Hippocampal formation (tissue), 2 donors: ENCODE results near the gene CCDC170.
"Not testable (repeated sequence)": the region's sequence is repeated elsewhere in the genome, so short reads cannot be mapped to it uniquely, and the experiment has no call there.

Experiments used
- DNase-seq, 2 donors: peaks; one replicate each; lab custom pipeline; 2025; lab: John Stamatoyannopoulos, UW

CCDC170 gene

DNA sequence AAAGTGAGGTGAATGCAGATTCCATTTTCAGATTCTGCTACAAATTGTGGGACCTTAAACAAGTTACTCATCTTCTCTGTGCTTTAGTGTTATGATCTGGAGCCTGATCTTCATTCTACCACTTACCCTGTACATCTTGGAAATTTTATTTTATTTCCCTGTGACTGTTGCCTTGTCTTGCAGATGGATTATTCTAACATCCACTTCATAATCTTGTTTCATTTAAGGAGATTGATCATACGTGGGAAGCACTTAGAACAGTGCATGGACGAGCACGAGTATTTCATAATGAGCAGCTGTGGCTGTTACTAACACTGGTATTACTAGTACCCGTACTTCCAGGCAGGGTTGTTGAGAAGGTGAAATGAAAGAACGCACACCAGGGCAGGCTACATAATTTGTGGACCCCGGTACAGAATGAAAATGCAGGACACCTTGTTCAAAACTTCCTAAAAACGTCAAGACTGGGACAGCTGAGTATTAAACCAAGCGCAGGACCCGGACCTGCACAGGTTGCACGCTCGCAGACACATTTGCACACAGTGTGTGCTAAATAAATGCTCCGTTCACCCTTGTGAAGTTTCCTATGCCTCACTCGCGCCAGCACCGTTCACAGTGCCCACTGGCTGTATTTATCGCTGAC, 535 bp upstream of the CCDC170 start:
- no peak for DNase-seq

DNA sequence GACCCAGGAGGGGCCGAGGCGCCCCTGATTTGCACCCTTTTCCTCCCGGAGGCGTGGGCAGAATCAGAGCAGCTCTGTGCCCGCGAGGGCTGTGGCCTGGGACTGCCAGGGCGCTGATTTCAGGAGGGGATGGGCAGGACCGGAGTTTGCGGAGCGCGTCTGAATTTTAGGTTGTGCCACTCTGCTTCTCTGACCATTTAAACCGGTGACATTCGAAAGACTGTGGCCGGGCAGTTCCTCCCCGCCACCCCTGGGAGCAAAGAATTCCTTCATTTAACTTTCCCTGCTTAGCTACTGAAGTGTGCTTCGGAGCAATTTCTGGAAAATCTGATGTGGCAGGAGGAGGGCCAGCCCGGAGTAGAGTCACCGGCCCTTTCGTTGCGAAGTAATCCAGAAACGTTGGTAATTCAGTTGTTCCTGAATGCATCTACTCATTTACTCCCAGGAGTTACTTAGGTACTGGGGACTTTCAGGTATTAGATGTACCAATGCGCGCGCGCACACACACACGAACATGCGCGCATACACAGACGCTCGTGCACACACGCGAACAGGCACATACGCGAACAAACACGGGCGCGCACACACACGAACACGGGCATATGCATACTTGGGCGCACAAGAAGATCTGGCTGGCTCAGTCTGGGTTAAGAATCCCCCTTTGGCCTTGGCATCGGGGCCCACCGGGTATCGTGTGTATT, 568 bp downstream of the CCDC170 start:
- no peak for DNase-seq

DNA sequence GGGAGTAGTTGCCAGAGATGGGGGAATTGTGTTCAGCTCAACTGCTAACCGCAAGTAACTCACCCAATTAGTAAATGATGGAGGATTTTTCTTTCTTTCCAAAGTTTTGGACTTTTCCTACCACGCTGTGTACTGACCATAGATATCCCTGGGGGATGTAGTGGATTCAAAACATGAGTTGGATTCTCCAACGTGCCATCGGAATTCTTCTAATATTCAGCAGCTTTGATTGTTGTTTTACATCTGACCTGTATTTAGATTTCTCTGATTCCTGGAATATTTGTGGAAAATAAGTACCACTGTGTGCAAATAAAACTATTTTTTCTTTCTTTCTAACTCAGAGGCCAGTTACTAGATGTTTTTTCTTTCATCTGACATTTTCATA, 1.1 kb downstream of the CCDC170 start:
- no peak for DNase-seq

DNA sequence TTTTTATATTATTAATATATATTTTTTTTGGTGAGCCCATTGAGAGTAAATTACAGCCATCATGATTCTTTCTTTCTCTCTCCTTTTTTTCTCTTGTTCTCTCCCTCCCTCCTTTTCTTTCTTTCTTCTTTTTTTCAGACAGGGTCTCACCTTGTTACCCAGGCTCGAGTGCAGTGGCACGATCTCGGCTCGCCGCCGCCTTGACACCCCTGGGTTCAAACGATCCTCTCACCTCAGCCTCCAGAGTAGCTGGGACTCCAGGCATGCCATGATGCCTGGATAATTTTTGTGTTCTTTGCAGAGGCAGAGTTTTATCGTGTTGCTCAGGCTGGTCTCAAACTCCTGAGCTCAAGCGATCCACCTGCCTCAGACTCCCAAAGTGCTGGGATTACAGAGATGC, 1.6 kb downstream of the CCDC170 start:
- no peak for DNase-seq

DNA sequence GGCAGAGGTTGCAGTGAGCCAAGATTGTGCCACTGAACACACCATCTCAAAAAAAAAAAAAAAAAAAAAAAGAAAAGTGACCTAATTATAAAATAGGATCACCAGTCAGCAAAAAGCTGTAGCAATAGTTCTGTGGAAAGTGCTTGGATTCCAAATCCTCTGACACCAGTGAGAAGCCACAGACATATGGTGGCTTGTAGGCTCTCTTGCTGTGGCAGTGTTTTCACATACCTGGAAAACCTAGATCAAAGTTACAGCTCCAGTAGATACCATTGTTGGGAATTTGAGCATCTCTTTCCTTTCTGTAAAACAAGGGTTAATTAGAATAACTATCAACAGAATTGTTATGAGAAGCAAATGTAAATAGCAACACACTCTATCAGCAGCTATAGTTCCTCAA, 4.1 kb downstream of the CCDC170 start:
- no peak for DNase-seq

DNA sequence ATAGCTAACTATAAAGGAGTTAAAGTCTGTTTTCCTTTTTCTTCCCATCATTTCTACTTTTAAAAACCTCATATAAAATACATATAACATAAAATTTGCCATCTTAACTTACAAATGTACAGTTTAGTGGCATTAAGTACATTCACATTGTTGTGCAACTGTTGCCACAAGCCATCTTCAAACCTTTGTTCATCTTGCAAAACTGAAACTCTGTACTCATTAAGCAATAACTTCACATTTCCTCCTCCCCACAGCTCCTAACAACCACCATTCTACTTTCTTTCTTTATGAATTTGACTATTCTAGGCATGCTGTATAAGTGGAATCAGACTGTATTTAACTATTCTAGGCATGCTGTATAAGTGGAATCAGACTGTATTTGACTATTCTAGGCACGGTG, 4.5 kb downstream of the CCDC170 start:
- no peak for DNase-seq

DNA sequence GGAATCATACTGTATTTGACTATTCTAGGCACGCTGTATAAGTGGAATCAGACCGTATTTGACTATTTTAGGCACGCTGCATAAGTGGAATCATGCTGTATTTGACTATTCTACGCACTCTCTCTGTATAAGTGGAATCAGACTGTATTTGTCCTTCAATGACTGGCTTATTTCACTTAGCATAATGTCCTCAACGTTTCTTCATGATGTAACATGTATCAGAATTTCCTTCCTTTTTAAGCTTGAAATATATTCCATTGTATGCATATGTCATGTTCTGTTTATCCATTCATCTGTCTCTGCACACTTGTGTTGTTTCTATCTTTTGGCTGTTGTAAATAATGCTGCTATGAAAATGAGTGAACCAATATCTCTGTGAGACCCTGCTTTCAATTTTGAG, 5.7 kb downstream of the CCDC170 start:
- DNase-seq: no peak

DNA sequence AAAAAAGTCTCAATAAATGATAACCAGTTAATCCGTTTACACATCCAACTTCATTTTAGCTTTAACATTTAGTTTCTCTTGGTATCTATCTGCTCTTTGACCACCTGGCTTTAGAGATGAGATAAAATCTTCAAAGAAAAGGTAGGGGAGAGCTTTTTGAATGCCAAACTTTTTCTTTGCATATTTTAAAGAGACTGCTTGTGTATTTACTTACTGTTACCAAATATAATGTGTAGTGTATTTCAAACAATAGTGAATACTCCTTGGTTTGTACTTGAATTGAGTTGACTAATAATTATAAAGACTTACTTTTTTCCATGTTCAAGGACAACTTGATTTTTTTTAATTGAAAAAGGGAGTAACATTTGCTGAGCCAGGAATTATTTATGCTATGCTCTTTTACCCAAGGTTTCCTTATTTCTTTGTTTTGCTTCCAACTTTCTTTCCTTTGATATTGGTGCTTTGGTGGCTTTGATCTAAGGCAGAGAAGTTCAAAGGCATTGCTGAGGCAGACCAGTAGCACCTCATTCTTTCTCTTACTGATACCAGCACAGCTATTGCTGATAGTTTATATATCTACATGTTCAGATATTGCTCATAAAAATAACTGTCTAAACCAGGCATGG, 7.8 kb downstream of the CCDC170 start:
- no peak for DNase-seq

DNA sequence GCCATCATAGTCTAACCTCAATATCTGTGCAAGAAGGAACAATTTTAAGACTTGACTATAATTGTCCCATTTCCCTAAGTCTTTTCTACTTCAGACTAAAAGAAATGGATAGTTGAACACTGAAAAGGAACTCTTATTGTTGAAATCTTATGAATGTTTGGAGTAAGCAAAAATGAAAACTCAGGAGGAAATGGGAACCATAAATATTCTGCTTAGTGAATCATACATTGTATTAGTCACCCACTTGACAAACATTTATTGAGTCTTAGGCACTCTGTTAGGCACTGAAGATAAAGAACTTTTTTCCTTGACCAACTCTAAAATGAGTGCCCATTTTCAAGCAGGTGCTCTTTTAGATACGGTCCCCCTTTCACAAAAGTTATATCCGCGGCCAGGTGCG, 8.7 kb downstream of the CCDC170 start:
- no peak for DNase-seq

DNA sequence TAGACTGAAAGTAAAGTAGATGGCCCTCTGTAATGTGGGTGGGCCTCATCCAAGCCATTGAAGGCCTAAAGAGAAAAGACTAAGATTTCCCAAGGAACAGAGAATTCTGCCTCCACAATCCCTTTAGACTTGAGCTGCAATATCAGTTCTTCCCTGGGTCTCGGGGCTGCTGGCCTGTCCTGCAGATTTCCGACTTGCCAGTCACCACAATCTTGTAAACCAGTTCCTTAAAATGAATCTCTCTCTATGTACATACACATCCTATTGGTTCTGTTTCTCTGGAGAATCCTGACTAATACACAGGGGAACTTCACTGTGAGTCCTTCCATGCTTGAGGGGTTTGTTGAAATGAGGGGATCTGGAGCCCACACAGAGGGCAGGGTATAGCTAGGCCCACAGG, 12.9 kb downstream of the CCDC170 start:
- DNase-seq: no peak

DNA sequence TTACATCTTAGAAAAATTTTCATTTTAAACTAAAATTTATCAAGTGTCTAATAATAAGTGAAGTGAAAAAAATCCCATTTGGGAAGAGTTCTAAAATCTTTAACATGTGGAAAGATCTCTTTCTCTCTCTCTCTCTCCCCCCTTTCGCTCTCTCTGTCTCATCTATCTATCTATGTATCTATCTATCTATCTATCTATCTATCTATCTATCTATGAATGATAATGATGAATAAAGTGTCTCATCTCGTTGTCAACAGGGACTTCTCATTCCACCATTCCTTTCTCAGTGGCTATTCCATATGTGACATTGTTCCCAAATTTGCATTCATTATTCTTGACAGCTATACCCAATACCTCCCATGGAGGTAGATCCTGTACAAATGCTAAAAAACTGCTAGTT, 15.2 kb downstream of the CCDC170 start:
- DNase-seq: no peak

DNA sequence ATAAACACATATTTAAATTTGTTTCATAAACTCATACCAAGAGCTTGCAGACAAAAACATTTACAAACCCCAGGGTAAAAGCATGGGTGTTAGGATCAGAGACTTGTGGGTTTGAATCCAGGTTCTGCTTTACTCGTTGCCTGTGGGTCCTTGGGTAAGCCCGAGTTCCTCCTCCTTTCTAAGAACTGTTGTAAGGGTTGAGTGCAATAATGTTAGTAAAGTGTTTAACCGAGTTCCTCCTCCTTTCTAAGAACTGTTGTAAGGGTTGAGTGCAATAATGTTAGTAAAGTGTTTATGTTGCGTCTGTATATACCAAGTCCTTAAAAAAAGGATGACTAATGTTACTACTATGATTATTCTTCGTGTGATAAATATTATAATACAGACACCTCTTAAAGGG, 18.7 kb downstream of the CCDC170 start:
- no peak for DNase-seq

DNA sequence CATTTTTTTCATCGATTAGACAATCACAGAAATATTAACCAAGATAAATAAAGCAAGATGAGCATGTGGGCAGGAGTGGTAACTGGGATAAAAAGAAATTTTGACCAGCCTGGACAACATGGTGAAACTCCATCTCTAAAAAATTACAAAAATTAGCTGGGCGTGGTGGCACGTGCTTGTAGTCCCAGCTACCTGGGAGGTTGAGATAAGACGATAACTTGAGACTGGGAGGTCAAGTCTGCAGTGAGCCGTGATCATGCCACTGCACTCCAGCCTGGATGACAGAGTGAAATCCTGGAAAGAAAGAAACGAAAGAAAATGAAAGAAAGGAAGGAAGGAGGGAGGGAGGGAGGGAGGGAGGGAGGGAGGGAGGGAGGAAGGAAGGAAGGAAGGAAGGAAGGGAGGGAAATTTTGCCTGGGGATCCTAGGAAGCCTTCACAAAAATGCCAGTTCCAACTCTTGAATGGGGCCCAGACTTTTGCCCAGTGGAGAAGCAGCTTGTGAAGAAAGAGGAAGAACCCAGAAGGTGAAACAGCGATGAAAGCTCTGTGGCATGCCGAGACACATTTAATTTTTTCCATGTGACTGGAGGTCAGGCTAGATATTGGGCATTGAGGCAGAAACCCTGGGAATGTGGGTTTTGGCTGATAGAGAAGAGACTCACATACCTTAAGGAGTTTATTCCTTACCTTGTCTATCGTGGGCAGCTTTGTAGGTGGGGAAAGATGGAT, 20.3 kb downstream of the CCDC170 start:
- DNase-seq: no peak

DNA sequence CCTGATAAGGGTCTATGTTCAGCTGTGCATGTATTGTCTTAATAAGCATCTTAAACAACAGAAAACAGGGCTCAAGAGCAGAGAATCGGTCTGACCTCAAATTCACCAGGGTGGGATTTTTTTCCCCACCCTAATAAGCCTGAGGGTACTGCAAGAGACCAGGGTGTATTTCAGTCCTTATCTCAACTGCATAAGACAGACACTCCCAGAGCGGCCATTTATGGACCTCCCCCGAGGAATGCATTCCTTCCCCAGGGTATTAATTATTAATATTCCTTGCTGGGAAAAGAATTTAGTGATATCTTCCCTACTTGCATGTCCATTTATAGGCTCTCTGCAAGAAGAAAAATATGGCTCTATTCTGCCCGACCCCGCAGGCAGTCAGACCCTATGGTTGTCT, 25.2 kb downstream of the CCDC170 start:
- not testable (repeated sequence) for DNase-seq

DNA sequence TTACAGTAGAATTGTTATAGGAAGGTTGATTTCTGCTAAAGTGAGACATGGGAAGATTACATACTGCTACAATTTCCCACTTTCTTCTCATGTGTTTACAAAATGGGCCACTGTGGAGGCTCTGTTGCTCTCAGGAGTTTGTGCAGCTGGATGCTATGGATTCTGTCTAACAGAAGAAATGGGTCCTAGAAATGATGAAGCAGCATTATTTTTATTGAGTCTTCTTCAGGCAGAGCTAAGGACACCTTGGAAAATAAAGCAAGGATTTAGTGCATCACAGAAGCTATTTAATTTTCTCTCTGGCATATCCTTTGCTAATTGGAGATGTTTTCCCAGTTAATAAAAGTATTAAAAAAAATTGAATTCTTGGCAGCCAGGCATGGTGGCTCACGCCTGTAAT, 29.2 kb downstream of the CCDC170 start:
- DNase-seq: no peak

DNA sequence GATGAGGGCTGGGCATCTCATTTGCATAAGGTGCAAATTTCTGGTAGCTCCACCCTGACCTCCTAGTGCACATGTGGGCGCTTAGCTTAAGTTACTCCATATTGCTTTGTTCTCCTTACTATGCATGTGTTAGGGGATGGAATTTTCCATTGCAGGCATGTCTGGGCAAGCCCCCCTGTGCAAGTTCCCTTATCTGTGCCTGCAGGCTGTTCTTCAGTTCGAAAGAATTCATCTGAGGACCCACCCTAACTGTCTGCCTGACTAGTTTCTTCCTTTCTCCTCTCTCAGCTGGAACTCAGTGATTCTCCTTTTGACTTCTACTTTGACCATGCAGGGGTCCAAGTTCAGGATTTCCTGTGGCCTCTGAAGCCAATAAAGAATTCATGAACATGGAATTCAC, 30.2 kb downstream of the CCDC170 start:
- no peak for DNase-seq

DNA sequence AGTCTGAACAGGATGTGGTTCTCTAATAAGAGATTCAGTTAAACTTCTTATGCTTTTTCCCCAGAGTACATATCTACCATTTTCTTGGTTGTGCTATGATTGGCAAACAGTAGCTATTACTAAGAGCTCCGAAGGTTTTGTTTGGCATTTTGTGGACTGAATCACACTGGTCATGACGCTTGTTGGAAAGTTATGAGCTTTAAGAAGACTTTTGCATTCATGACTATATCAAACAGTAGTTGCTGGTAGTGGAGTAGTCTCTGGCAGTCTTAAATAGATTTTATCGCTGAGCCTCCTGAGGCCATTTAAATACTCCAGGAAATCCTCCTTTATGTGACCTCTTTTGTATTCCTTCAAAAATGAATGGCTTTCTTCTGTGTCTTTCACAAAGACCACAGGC, 40.8 kb downstream of the CCDC170 start:
- no peak for DNase-seq

DNA sequence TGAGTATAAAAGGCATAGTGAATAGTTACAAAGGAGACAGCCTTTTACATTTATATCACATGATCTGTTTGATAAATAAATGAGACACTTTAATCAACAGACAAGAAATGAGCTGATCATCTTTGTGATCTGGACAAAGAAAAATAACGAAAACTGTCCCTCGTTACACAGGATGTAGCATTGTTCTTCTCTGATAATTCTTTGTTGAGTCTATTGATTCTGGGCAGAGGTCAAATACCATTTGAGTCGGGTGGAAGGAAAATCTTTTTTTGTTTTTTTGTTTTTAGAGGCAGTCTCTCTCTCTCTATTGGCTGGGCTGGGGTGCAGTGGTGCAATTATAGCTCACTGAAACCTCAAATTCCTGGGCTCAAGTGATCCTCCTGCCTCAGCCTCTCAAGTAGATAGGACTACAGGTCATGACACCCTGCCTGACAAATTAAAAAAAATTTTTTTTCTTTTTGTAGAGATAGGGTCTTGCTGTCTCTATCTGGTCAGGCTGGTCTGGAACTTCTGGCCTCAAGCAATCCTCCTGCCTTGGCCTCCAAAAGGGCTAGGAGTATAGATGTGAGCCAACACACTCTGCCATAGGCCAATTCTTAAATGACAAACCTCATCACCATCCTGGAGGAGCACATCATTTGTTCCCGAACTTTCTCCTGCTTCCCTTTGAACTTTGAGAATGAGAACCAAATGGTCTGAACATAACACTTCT, 41.8 kb downstream of the CCDC170 start:
- DNase-seq: no peak

DNA sequence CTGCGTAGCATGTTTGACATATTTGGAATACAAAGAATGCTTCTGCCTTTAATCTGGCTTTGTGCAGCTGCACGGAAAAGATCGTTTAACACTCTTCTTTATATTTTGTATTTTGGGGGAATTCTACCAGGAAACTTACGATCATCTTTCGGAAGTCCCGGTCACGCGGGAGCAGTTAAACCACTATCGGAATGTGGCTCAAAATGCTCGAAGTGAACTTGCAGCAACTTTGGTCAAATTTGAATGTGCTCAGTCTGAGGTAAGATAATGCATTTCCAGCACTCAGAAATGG, 42.3 kb downstream of the CCDC170 start:
- DNase-seq: no peak

DNA sequence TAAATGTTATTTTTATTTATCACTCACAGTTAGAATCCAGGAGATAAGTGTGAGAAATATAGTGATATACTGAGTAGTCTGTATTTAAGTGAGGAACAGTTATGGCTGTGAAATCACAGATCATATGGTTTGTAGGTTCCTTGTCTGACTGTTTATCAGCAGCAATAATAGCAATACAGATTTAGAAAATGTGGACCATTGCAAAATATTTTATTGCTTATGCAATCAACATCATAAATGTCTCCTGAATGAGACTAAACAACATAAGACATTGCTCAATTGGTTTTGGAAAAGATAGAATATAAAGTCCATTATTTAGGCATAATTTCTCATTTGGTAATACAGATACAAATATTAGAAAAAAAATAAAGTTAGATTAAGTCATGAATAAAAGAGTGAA, 43.7 kb downstream of the CCDC170 start:
- DNase-seq: no peak

DNA sequence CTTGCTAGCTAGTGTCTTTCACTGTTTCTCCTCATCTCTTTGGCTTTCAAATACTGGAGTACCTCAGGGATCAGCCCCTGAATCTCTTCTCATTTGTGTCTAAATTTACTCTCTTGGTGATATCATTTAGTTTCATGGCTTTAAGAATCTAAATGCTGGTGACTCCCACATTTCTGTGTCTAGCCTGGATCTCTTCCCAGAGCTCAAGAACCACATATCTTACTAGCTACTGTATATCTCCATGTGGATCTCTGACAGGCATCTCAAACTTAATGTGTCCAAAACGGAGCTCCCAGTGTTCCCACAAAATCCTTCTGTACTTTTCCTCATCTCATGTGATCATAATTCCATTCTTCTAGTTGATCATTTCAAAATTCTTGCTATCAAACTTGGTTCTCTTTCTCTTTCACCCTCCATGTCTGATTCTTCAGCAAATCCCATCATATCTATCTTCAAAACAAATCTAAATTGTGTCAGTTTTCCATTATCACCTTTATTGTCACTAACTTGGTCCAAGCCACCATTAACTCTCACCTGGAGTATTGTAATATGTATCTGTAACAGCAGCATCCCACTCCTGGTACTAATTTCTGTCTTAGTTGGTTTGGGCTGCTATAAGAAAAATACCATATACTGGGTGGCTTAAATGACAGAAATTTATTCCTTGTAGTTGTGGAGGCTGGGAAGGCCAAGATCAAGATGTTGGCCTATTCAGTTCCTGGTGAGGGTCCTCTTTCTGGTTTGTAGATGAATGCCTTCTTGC, 45.9 kb downstream of the CCDC170 start:
- DNase-seq: no peak

DNA sequence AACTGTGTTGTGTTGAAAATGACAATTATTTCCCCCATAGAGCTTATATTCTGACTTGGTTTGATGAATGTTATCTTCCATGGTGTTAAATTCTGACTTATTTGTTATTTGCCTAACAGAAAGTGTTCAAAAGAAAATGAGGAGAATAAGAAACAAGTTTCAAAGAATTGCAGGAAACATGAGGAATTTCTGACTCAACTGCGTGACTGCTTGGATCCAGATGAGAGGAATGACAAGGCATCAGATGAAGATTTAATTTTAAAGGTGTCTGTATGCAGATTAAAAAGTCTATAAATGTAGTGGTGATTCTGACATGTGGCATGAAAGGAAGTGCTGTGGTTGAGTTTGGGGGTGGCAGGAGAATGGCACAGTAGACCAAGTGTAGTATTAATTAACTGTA, 50.6 kb downstream of the CCDC170 start:
- DNase-seq: no peak
